DOHH2 (cell line): ENCODE measurements around the gene TOB1.

Experiments
- H3F3A ChIP-seq: fragments of 200-600 bp; sonication (generic), shearing (Covaris generic); 2 replicates; pipeline ENCODE4 v1.6.0; 2016; ENCODE audit warnings: antibody characterized with exemption, mild to moderate bottlenecking; ENCODE audit not compliant: control insufficient read depth, insufficient read depth
- H3K27ac ChIP-seq: fragments of 200-600 bp; sonication (generic); 2 replicates; pipeline ENCODE4 v1.5.1; 2014; ENCODE audit warnings: low read depth, mild to moderate bottlenecking, low read length, moderate library complexity
- H3K27me3 ChIP-seq: fragments of 200-600 bp; sonication (generic); 2 replicates; pipeline ENCODE4 v1.6.1; 2014; ENCODE audit warnings: mild to moderate bottlenecking, low read length, mixed read lengths; ENCODE audit not compliant: control insufficient read depth
- H3K36me3 ChIP-seq: fragments of 200-600 bp; sonication (generic); 2 replicates; pipeline ENCODE4 v1.6.1; 2014; ENCODE audit warnings: mild to moderate bottlenecking, low read length, moderate library complexity, mixed read lengths; ENCODE audit not compliant: control insufficient read depth
- H3K4me1 ChIP-seq: fragments of 200-600 bp; sonication (generic); 2 replicates; pipeline ENCODE4 v1.6.1; 2014; ENCODE audit warnings: mild to moderate bottlenecking, low read length, mixed read lengths; ENCODE audit not compliant: control insufficient read depth
- H3K4me2 ChIP-seq: fragments of 200-600 bp; sonication (generic); 2 replicates; pipeline ENCODE4 v1.6.0; 2014; ENCODE audit warnings: mild to moderate bottlenecking, low read length, moderate library complexity
- H3K4me3 ChIP-seq: fragments of 200-600 bp; sonication (generic); 2 replicates; pipeline ENCODE4 v1.5.1; 2014; ENCODE audit warnings: mild to moderate bottlenecking, low read length, mixed read lengths
- H3K79me2 ChIP-seq: fragments of 200-600 bp; sonication (generic); 2 replicates; pipeline ENCODE4 v1.6.1; 2014; ENCODE audit warnings: mild to moderate bottlenecking, low read length, mixed read lengths; ENCODE audit not compliant: control insufficient read depth
- H3K9me2 ChIP-seq: fragments of 200-600 bp; sonication (generic); replicated peaks from 2 replicates; pipeline ENCODE4 v1.6.1; 2014; ENCODE audit warnings: mild to moderate bottlenecking, low read length, mixed read lengths; ENCODE audit not compliant: control insufficient read depth
- H3K9me3 ChIP-seq: fragments of 200-600 bp; sonication (generic); 2 replicates; pipeline ENCODE4 v1.6.1; 2014; ENCODE audit warnings: antibody characterized with exemption, low read length, mixed read lengths; ENCODE audit not compliant: control insufficient read depth, insufficient read depth
- H4K20me1 ChIP-seq: fragments of 200-600 bp; sonication (generic); 2 replicates; pipeline ENCODE4 v1.6.0; 2014; ENCODE audit warnings: low read depth, mild to moderate bottlenecking, antibody characterized with exemption, low read length, moderate library complexity; ENCODE audit not compliant: control insufficient read depth, insufficient read depth
- CTCF ChIP-seq: fragments of 200-600 bp; sonication (generic); IDR thresholded peaks from one replicate; pipeline ENCODE4 v1.5.1; 2014; ENCODE audit warnings: antibody characterized with exemption, mild to moderate bottlenecking, low read depth, low read length; ENCODE audit not compliant: poor library complexity, severe bottlenecking
- EZH2phosphoT487 ChIP-seq: fragments of 200-600 bp; sonication (generic); IDR thresholded peaks from 2 replicates; pipeline ENCODE4 v1.6.1; 2017; ENCODE audit warnings: borderline replicate concordance, mild to moderate bottlenecking, antibody characterized with exemption, low read length, moderate library complexity, mixed read lengths

The TOB1 gene

GRCh38 chr17:50848039-50848438 is 18.1 kb downstream of the TOB1 start:
- no peak overlapping the region for H3K27ac ChIP-seq
- no peak for TF ChIP-seq CTCF
- TF ChIP-seq EZH2phosphoT487, result no peak
- H3K9me2 ChIP-seq, result no peaks in the 10 kb centered on the region
- H4K20me1 ChIP-seq, result no peaks in the 10 kb centered on the region
- H3K4me3 ChIP-seq, result no peak overlapping the region
- H3K36me3 ChIP-seq, result no peaks in the 10 kb centered on the region
- no peaks in the 10 kb centered on the region for H3K79me2 ChIP-seq
- H3K4me2 ChIP-seq, result no peak overlapping the region
- H3K9me3 ChIP-seq, result peaks cover 6% of the 10 kb centered on the region; the same call in 1 of the 2 replicates
- H3K27me3 ChIP-seq, result peaks cover 5% of the 10 kb centered on the region
- peaks cover 12% of the 10 kb centered on the region for H3K4me1 ChIP-seq
- no peaks in the 10 kb centered on the region for H3F3A ChIP-seq

- Histone ChIP-seq H3F3A (no peaks in the 10 kb centered on the region), H3K4me2 (no peak overlapping the region), H3K27ac (no peak overlapping the region), H4K20me1 (no peaks in the 10 kb centered on the region), H3K9me3 (peaks cover 6% of the 10 kb centered on the region; the same call in 1 of the 2 replicates), H3K4me1 (peaks cover 10% of the 10 kb centered on the region), H3K9me2 (no peaks in the 10 kb centered on the region), H3K79me2 (no peaks in the 10 kb centered on the region), H3K27me3 (peaks cover under 1% of the 10 kb centered on the region; the same call in 1 of the 2 replicates), H3K4me3 (no peak overlapping the region), H3K36me3 (no peaks in the 10 kb centered on the region)
- TF ChIP-seq CTCF, result no peak
- TF ChIP-seq EZH2phosphoT487, result no peak
Measured at GRCh38 chr17:50847566-50847965, 18.6 kb downstream of the TOB1 start.

GRCh38 chr17:50845240-50846147 is 20.7 kb downstream of the TOB1 start:
- Histone ChIP-seq H3K9me3 (peaks cover 6% of the 10 kb centered on the region; the same call in 1 of the 2 replicates), H3K4me2 (no peak overlapping the region), H3K9me2 (no peaks in the 10 kb centered on the region), H3K4me3 (no peak overlapping the region), H4K20me1 (no peaks in the 10 kb centered on the region), H3K36me3 (no peaks in the 10 kb centered on the region), H3F3A (no peaks in the 10 kb centered on the region), H3K27ac (no peak overlapping the region), H3K79me2 (no peaks in the 10 kb centered on the region), H3K27me3 (no peaks in the 10 kb centered on the region), H3K4me1 (no peaks in the 10 kb centered on the region)
- TF ChIP-seq CTCF (no peak), EZH2phosphoT487 (no peak)
